ENCODE measurements around the gene CFAP70. TPM values are rescaled to one million over a fixed set of nuclear protein-coding genes. Genes with fewer than 3 reads are reported as not detected.

CFAP70 gene
- total RNA-seq, 1 experiment from 2014 or later = 0.39 TPM

DNA sequence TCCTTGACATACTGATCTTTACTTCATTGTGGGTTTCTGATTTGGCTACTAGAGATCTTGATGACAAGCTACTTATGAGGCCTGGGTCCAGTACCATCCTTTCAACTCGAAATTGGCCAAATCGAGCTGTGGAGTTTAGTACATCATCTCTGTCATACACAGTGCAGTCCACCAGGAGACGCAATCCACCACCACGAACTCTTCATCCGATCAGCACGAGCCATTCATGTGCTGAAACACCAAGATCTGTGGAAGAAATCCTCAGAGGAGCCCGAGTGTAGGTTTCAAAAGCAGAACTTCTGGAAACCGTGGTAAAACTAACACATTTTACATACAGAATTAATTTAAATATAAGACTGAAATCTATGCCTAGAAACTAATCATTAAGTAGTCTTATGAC lies 125.8 kb downstream of the CFAP70 start:
- Mint-ChIP-seq H3K4me1 (ENCODE audit: low read depth, unreplicated experiment) (no peaks in the 10 kb centered on the region), H3K9me3 (ENCODE audit: unreplicated experiment) (no peaks in the 10 kb centered on the region), H3K27ac (ENCODE audit: unreplicated experiment) (no peak overlapping the region), H3K4me3 (ENCODE audit: unreplicated experiment) (no peak overlapping the region), H3K27me3 (ENCODE audit: insufficient read depth, unreplicated experiment) (no peaks in the 10 kb centered on the region), H3K36me3 (ENCODE audit: insufficient read depth, unreplicated experiment) (peaks cover 62% of the 10 kb centered on the region)
- ChIA-PET POLR2A (no interaction called here), CTCF (interaction anchor here (0.5 to 1.4 kb wide), 2 partner anchors 19 to 137 kb away, joined by 5 to 10 read pairs; partner anchors contain the start of gene MRPS16)
- H3K27me3 ChIP-seq (replicated peaks; ENCODE audit: control insufficient read depth, insufficient read depth, low read length) = no peaks in the 10 kb centered on the region
- H3K9me3 ChIP-seq = no peaks in the 10 kb centered on the region
- peak in 1 of 2 experiments; percentile 19 for DNase-seq
- no TSS peak for BruUV-seq (replicated peaks)
- TF ChIP-seq, protein P1, sequence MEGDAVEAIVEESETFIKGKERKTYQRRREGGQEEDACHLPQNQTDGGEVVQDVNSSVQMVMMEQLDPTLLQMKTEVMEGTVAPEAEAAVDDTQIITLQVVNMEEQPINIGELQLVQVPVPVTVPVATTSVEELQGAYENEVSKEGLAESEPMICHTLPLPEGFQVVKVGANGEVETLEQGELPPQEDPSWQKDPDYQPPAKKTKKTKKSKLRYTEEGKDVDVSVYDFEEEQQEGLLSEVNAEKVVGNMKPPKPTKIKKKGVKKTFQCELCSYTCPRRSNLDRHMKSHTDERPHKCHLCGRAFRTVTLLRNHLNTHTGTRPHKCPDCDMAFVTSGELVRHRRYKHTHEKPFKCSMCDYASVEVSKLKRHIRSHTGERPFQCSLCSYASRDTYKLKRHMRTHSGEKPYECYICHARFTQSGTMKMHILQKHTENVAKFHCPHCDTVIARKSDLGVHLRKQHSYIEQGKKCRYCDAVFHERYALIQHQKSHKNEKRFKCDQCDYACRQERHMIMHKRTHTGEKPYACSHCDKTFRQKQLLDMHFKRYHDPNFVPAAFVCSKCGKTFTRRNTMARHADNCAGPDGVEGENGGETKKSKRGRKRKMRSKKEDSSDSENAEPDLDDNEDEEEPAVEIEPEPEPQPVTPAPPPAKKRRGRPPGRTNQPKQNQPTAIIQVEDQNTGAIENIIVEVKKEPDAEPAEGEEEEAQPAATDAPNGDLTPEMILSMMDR (IDR thresholded peaks at IDR 0.05; ENCODE audit: insufficient read depth in 1 of 2, low read depth in 1 of 2, low read length in 1 of 2, severe bottlenecking in 1 of 2, unreplicated experiment in 1 of 2) = peak; percentile 16 to 43
- H3K4me1 ChIP-seq = no peaks in the 10 kb centered on the region
- H3K36me3 ChIP-seq (ENCODE audit: control insufficient read depth, insufficient read depth, low read length) = peaks cover 4% of the 10 kb centered on the region
- intact Hi-C loops (cut with micrococcal nuclease; ENCODE audit: unreplicated experiment) = no loop called here
- H3K4me3 ChIP-seq (ENCODE audit: low read depth, low read length) = no peak overlapping the region

DNA sequence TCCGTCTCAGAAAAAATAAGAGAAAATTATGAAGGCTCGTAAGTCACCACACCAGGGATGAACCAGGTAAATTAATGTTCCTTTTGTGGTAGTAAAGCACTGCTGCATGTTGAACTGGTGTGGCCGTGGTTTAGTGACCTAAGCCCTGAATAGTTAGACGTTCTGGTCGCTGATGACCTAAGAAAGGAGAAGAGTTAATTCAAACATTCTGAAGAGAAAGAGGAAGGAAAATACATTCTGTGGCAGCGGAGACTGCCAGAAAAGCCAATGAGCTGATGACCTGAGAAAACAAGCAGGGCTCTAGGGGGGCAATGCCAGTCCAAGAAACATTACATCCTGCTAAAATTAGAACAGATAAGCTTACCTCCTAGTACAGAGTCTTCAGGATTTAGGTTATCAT lies 129.1 kb downstream of the CFAP70 start:
- Histone ChIP-seq H3K4me1 (no peaks in the 10 kb centered on the region), H3K9me3 (no peaks in the 10 kb centered on the region), H3K27me3 (replicated peaks; ENCODE audit: control insufficient read depth, insufficient read depth, low read length) (no peaks in the 10 kb centered on the region), H3K36me3 (ENCODE audit: control insufficient read depth, insufficient read depth, low read length) (peaks cover 1% of the 10 kb centered on the region; the same call in 1 of the 2 replicates), H3K4me3 (ENCODE audit: low read depth, low read length) (no peak overlapping the region)
- no peaks in the 10 kb centered on the region for H3K4me1 Mint-ChIP-seq (ENCODE audit: low read depth, unreplicated experiment)
- H3K9me3 Mint-ChIP-seq (ENCODE audit: unreplicated experiment) = no peaks in the 10 kb centered on the region
- DNase-seq = no peak
- H3K27me3 Mint-ChIP-seq (ENCODE audit: insufficient read depth, unreplicated experiment) = no peaks in the 10 kb centered on the region
- POLR2A ChIA-PET = interaction anchor here (1.5 kb wide), 1 partner anchor 17 kb away, joined by 3 read pairs; the partner anchor contains the start of gene DNAJC9
- no peak overlapping the region for H3K27ac Mint-ChIP-seq (ENCODE audit: unreplicated experiment)
- intact Hi-C loops (cut with micrococcal nuclease; ENCODE audit: unreplicated experiment) = no loop called here
- CTCF ChIA-PET = no interaction called here
- TF ChIP-seq, protein P1 (IDR thresholded peaks at IDR 0.05; ENCODE audit: insufficient read depth in 1 of 2, low read depth in 1 of 2, low read length in 1 of 2, severe bottlenecking in 1 of 2, unreplicated experiment in 1 of 2) = no peak
- H3K36me3 Mint-ChIP-seq (ENCODE audit: insufficient read depth, unreplicated experiment) = peaks cover 32% of the 10 kb centered on the region
- no peak overlapping the region for H3K4me3 Mint-ChIP-seq (ENCODE audit: unreplicated experiment)
- BruUV-seq (replicated peaks) = no TSS peak

DNA sequence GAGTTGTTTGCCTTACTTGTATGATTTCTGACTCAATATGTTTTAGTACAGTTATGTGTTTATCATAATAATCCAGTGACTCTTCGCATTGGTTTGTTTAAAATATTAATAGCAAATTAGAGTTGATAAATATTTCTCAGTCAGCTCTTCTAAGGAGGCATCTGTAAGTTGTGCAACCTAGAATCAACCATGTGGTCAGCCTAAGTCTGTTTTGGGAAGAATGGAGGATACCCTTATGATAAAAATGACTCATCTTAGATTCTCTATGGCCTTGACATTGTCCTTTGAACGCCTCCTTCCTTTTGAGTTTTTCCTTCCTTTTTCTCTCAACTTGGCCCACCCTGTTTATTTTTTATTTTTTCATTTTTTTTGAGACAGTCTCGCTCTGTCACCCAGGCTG lies 130.4 kb downstream of the CFAP70 start:
- H3K4me1 Mint-ChIP-seq (ENCODE audit: low read depth, unreplicated experiment) = no peaks in the 10 kb centered on the region
- H3K27ac Mint-ChIP-seq (ENCODE audit: unreplicated experiment) = no peak overlapping the region
- no peak overlapping the region for H3K4me3 Mint-ChIP-seq (ENCODE audit: unreplicated experiment)
- H3K27me3 Mint-ChIP-seq (ENCODE audit: insufficient read depth, unreplicated experiment) = no peaks in the 10 kb centered on the region
- Histone ChIP-seq H3K27me3 (replicated peaks; ENCODE audit: control insufficient read depth, insufficient read depth, low read length) (no peaks in the 10 kb centered on the region), H3K9me3 (no peaks in the 10 kb centered on the region), H3K36me3 (ENCODE audit: control insufficient read depth, insufficient read depth, low read length) (peaks cover 1% of the 10 kb centered on the region; the same call in 1 of the 2 replicates), H3K4me3 (ENCODE audit: low read depth, low read length) (no peak overlapping the region), H3K4me1 (no peaks in the 10 kb centered on the region)
- TF ChIP-seq, protein P1 (IDR thresholded peaks at IDR 0.05; ENCODE audit: insufficient read depth in 1 of 2, low read depth in 1 of 2, low read length in 1 of 2, severe bottlenecking in 1 of 2, unreplicated experiment in 1 of 2) = no peak
- no TSS peak for BruUV-seq (replicated peaks)
- no peaks in the 10 kb centered on the region for H3K9me3 Mint-ChIP-seq (ENCODE audit: unreplicated experiment)
- no peak for DNase-seq
- peaks cover 21% of the 10 kb centered on the region for H3K36me3 Mint-ChIP-seq (ENCODE audit: insufficient read depth, unreplicated experiment)
- ChIA-PET CTCF (no interaction called here), POLR2A (no interaction called here)
- intact Hi-C loops (cut with micrococcal nuclease; ENCODE audit: unreplicated experiment) = no loop called here
